NT2/D1 (cell line): ENCODE data around the gene UTP3.
"Not testable (repeated sequence)": the region's sequence is repeated elsewhere in the genome, so short reads cannot be mapped to it uniquely, and the experiment has no call there.

ENCODE experiments used
- DNase-seq: peaks from one replicate; pipeline ENCODE4 v3.0.0-alpha.2; 2011; ENCODE audit warnings: low read depth, low spot score
- H3K27me3 ChIP-seq: 2 replicates; pipeline ENCODE4 v1.6.0; 2011; ENCODE audit warnings: mild to moderate bottlenecking; ENCODE audit not compliant: insufficient read length, insufficient read depth
- H3K36me3 ChIP-seq: 2 replicates; pipeline ENCODE4 v1.6.1; 2011; ENCODE audit warnings: mild to moderate bottlenecking, low read length, mixed read lengths; ENCODE audit not compliant: insufficient read depth, insufficient read length
- H3K4me1 ChIP-seq: 2 replicates; pipeline ENCODE4 v1.5.1; 2011; ENCODE audit not compliant: insufficient read depth, insufficient read length
- H3K4me3 ChIP-seq: 2 replicates; pipeline ENCODE4 v1.5.1; 2011; ENCODE audit warnings: low read depth; ENCODE audit not compliant: insufficient read length
- H3K9ac ChIP-seq: 2 replicates; pipeline ENCODE4 v1.6.0; 2011; ENCODE audit warnings: low read depth; ENCODE audit not compliant: insufficient read length
- H3K9me3 ChIP-seq: 2 replicates; pipeline ENCODE4 v1.5.1; 2011; ENCODE audit warnings: mild to moderate bottlenecking, low read length; ENCODE audit not compliant: insufficient read depth
- SUZ12 ChIP-seq: IDR thresholded peaks from 2 replicates; pipeline ENCODE4 v1.6.1; 2011; ENCODE audit not compliant: insufficient read length, insufficient read depth; ENCODE audit errors: extremely low read depth
- YY1 ChIP-seq: IDR thresholded peaks from 2 replicates; pipeline ENCODE4 v1.6.1; 2011; ENCODE audit not compliant: insufficient read length, insufficient read depth
- ZNF274 ChIP-seq: IDR thresholded peaks from 2 replicates; pipeline ENCODE4 v1.6.1; 2011; ENCODE audit warnings: mild to moderate bottlenecking, low read depth, low read length

UTP3 gene

DNA sequence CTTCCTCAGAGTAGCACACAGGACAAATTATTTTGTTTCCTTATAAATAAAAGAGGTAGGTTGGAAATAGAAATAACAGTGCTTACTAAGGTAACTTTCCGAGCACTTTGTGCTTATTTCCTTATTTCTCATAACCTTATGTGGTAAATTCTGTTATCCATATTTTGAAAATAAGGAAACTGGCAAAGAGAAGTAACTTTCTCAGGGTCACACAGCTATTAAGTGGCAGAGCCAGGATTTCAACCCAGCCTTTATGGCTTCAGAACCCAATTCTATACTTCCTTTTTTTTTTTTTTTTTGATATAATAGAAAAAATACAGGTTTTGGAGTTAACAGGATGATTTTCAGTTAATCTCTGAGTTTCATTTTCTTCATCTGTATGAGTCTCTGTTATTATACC lies 3.3 kb downstream of the UTP3 start:
- Histone ChIP-seq H3K4me1 (no peaks in the 10 kb centered on the region), H3K9ac (no peak overlapping the region), H3K27me3 (no peaks in the 10 kb centered on the region), H3K36me3 (peaks cover 25% of the 10 kb centered on the region), H3K9me3 (no peaks in the 10 kb centered on the region), H3K4me3 (no peak overlapping the region)
- DNase-seq, result no peak
- TF ChIP-seq SUZ12 (no peak), ZNF274 (no peak), YY1 (no peak)

GRCh38 chr4:70694633-70695032 lies 6.3 kb downstream of the UTP3 start:
- H3K27me3 ChIP-seq, DNase-seq, H3K9ac ChIP-seq, H3K4me3 ChIP-seq, H3K4me1 ChIP-seq, H3K9me3 ChIP-seq: not testable (repeated sequence)
- H3K36me3 ChIP-seq, result peaks cover 19% of the 10 kb centered on the region

DNA sequence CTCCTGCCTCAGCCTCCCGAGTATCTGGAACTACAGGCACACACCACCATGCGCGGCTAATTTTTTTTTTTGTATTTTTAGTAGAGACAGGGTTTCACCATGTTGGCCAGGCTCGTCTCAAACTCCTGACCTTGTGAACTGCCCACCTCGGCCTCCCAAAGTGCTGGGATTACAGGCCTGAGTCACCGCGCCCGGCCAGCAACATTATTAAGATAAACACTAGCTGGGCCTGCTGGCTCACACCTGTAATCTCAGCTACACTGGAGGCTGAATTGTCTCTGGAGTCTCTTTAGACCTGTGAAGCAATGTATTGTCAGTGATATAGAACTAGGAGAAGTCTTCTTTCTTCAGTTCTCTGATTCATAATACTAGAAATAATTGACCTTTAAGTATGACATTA lies 10.1 kb downstream of the UTP3 start:
- not testable (repeated sequence) for H3K4me3 ChIP-seq, H3K9me3 ChIP-seq, H3K36me3 ChIP-seq, H3K27me3 ChIP-seq, DNase-seq, H3K4me1 ChIP-seq, H3K9ac ChIP-seq

GRCh38 chr4:70700712-70701111 lies 12.4 kb downstream of the UTP3 start:
- H3K36me3 ChIP-seq, result no peaks in the 10 kb centered on the region
- H3K9me3 ChIP-seq, result no peaks in the 10 kb centered on the region
- no peak overlapping the region for H3K9ac ChIP-seq
- no peak overlapping the region for H3K4me3 ChIP-seq
- DNase-seq, result no peak
- no peaks in the 10 kb centered on the region for H3K27me3 ChIP-seq
- no peaks in the 10 kb centered on the region for H3K4me1 ChIP-seq
- no peak for TF ChIP-seq YY1

- Histone ChIP-seq H3K9me3 (no peaks in the 10 kb centered on the region), H3K4me3 (no peak overlapping the region), H3K36me3 (no peaks in the 10 kb centered on the region), H3K4me1 (no peaks in the 10 kb centered on the region), H3K27me3 (no peaks in the 10 kb centered on the region), H3K9ac (no peak overlapping the region)
- TF ChIP-seq YY1 (no peak), ZNF274 (no peak), SUZ12 (no peak)
- no peak for DNase-seq
These were observed 12.9 kb downstream of the UTP3 start for GRCh38 chr4:70701271-70701670.

- not testable (repeated sequence) for DNase-seq, H3K27me3 ChIP-seq, H3K4me1 ChIP-seq, H3K9ac ChIP-seq, H3K9me3 ChIP-seq, H3K36me3 ChIP-seq, H3K4me3 ChIP-seq
These were observed 14.3 kb downstream of the UTP3 start for GRCh38 chr4:70702592-70702991.

GRCh38 chr4:70703619-70704214 lies 15.4 kb downstream of the UTP3 start:
- DNase-seq, result no peak
- Histone ChIP-seq H3K9me3 (no peaks in the 10 kb centered on the region), H3K4me3 (peak overlapping the region; percentile 60), H3K9ac (peak overlapping the region; percentile 69), H3K27me3 (peaks cover 2% of the 10 kb centered on the region), H3K4me1 (no peaks in the 10 kb centered on the region), H3K36me3 (no peaks in the 10 kb centered on the region)
- TF ChIP-seq ZNF274 (no peak), YY1 (no peak), SUZ12 (no peak)

DNA sequence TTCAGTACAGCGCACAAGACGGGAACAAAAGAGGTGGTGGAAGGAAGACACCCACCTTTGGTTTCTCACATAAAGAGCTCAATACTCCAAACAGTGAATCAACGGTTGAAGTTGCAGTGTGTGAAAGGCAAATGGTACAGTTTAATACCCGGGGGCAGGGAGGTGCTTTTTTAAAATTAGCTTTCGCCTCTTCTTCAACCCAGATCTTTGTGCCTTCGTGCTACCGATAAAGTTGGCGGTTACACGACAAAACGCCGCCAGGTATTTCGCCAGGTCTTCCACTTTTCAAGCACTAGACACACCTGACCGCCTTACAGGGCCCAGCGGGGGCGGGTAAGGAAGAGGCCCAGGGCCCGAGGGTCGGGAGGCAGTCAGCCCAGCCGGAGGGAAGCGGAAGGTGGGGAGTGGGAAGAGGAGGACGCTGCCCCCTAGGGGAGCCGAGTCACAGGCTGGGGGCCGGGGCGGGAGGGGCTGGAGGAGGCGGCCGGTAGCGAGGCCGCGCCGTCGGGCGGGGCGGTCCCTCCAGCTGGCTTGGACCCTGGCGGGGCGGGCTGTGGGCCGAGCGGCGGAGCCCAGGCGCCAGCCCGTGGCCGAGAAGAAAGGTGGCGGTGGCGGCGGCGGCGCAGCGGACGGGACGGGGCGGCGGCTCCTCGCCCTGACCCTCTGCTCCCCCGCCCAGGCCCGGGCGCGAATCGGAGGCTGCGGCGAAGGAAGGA lies 16.0 kb downstream of the UTP3 start:
- Histone ChIP-seq H3K27me3 (peaks cover 2% of the 10 kb centered on the region), H3K9ac (peak overlapping the region; percentile 76), H3K9me3 (no peaks in the 10 kb centered on the region), H3K4me1 (no peaks in the 10 kb centered on the region), H3K36me3 (no peaks in the 10 kb centered on the region), H3K4me3 (peak overlapping the region; percentile 60)
- DNase-seq, result peak; percentile 63
- TF ChIP-seq YY1 (no peak), ZNF274 (no peak), SUZ12 (no peak)

DNA sequence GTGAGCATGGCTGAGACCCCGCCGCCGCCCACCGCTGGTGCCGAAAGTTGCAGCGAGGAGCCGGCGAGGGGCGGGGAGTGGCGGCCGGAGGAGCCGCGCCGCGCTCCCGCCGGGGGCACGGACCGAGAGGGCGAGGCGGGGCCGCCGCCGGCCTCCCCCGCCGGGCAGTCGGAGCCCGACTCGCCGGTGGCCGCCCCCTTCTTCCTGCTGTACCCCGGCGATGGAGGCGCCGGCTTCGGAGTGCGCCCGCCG lies 16.5 kb downstream of the UTP3 start:
- Histone ChIP-seq H3K4me1 (no peaks in the 10 kb centered on the region), H3K9ac (peak overlapping the region; percentile 76), H3K36me3 (no peaks in the 10 kb centered on the region), H3K9me3 (no peaks in the 10 kb centered on the region), H3K4me3 (peak overlapping the region; percentile 57), H3K27me3 (peaks cover 2% of the 10 kb centered on the region)
- TF ChIP-seq SUZ12 (no peak), YY1 (no peak), ZNF274 (no peak)
- DNase-seq, result no peak
